Neuron (in vitro differentiated cells): Measurements from ENCODE around the gene GPR132.

Experiments
- H2AFZ ChIP-seq: one replicate; pipeline ENCODE4 v1.6.1; 2013; ENCODE audit warnings: low read depth, mild to moderate bottlenecking, inconsistent platforms, low read length, moderate library complexity
- H3K27me3 ChIP-seq: one replicate; pipeline ENCODE4 v1.6.1; 2013; ENCODE audit warnings: low read length; ENCODE audit not compliant: insufficient read depth
- H3K36me3 ChIP-seq: one replicate; pipeline ENCODE4 v1.6.1; 2013; ENCODE audit warnings: low read length; ENCODE audit not compliant: insufficient read depth
- H3K4me1 ChIP-seq: one replicate; pipeline ENCODE4 v1.6.1; 2013; ENCODE audit warnings: low read length; ENCODE audit not compliant: insufficient read depth
- H3K4me3 ChIP-seq: 2 replicates; pipeline ENCODE4 v1.5.1; 2013; ENCODE audit warnings: mild to moderate bottlenecking, low read length, moderate library complexity
- H3K9me3 ChIP-seq: one replicate; pipeline ENCODE4 v1.6.1; 2013; ENCODE audit warnings: low read length

GPR132 gene

DNA sequence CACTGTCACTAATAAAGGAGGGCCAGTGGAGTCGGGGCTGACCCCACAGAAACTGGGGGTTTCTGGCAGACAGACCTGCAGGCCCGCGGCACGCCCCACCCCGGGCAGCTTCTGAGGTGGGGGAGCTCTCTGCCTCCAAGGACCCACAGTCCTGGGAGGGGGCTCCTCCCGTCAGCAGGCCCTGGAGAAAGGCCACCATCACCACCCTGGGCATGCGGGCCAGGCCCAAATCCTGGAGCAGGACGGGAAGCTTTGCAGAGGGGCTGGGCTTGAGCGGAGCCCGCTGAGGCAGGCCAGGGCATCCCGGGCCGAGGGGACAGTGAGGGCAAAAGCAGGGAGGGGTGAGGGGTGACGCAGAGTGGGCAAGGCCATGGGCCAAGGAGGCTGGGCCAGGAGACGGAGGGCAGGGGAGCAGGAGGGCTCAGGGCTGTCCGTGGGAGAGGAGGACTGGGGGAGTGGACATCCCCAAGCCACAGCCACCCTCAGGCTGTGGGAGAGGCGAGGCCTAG, 11.1 kb upstream of the GPR132 start:
- Histone ChIP-seq H2AFZ (no peak overlapping the region), H3K4me3 (no peak overlapping the region), H3K27me3 (peaks cover 19% of the 10 kb centered on the region), H3K36me3 (no peaks in the 10 kb centered on the region), H3K9me3 (no peaks in the 10 kb centered on the region), H3K4me1 (no peaks in the 10 kb centered on the region)

DNA sequence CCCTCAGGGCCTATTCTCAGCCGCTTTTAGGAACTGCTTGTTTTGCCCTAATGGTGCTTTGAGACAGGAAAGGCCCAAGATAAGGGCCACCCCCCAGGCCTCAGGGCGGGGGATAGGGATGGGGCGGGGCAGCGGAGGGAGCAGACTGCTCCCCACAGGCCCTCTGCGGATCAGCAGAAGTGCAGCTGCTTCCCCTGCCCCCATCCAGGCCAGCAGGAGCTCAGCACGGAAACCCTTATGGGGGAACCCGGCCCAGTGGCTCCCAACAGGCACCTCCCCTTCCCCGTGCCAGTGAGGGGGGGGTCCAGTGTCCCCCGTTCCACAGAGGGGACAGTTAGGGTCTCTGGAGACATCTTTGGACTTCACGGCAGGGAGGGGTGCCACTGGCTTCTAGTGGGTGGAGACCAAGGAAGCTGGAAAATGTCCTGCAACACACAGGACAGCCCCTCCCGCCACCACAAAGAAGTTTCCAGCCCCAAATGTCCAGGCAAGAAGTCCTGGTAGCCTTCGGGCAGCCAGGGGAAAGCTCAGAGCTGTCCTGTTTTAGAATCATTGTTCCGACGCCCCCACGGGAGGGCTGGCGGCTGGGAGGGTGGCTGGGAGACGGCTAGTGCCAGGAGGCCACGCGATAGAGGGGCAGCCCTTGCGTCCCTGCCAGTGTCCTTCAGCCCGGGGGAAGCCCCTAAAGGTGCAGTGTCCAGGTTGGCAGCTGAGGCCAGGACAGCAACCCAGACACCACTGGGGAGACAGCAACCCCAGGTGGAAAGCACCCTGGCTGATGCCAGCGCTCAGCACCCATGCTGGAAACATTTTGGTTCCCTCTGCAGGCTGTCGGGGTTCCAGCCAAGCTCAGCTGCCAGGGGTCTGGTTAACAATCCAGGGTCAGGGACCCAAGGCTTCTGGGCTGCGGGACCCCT, 10.4 kb upstream of the GPR132 start:
- peaks cover 19% of the 10 kb centered on the region for H3K27me3 ChIP-seq
- no peaks in the 10 kb centered on the region for H3K9me3 ChIP-seq
- no peak overlapping the region for H2AFZ ChIP-seq
- H3K4me3 ChIP-seq: no peak overlapping the region
- H3K36me3 ChIP-seq: no peaks in the 10 kb centered on the region
- no peaks in the 10 kb centered on the region for H3K4me1 ChIP-seq

DNA sequence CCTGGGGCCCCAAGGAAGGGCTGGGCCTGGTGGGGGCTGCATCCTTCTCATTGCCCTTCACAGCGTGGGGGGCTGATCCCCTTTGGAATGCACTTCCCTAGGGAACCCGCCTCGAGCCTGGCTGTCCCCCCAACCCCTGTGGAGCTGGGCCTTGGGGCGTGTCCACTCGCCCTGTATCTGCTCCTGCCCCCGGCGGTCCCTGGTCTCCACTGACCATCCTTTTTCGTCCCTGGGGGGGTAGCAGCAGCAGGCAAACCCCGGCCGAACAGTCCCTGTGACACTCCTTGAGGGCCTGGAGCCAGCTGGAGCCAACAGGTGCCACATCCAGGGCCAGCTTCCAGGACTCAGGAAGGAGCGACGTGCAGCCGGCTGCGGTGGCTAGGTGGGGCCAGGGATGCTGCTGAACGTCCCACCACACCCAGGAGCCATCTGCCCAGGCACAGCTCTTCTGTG, 9.4 kb upstream of the GPR132 start:
- no peaks in the 10 kb centered on the region for H3K9me3 ChIP-seq
- H3K4me3 ChIP-seq: no peak overlapping the region
- H3K27me3 ChIP-seq: peaks cover 25% of the 10 kb centered on the region

DNA sequence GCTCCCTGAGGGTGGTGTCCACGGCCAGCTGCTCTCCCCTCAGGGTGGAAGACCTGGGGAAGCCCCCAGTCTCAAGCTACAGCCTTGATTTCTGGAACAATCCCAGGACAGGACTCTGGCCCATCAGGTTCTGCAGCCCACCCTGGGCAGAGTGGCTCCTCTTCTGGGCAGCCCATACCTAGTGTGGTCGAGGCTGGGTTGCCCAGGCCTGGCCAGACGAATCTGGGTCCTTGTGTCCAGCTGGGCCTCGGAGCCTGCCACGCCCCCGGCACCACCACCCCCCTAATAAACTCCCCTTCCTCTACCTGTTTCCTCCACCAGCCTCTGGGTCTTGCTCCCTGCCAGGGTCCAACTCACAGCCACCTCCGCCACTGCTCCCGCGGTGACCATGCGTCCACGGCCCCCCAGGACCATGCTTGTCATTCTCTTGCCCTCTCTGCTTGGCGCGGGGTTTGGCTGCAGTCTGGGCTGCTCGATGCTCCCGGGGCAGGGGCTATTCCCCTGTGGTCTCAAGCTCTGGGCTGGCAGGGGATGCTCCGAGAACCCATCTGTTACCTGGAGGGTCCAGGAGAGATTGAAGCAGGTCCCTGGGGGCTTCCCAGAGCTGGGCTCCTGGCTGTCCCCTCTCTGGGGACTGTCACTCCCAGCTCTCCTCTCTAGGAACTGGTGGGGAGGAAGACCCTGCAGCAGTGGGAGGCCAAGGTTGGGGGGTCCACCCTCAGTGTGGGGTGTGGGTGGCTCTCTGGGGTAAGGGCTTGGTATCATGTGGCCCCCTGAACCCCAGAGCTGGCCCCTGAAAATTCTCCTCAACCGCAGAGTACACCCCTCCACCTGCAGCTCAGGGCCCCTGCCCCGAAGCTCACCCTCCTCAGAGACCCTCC, 8.7 kb upstream of the GPR132 start:
- Histone ChIP-seq H3K4me1 (no peaks in the 10 kb centered on the region), H2AFZ (no peak overlapping the region), H3K27me3 (peaks cover 25% of the 10 kb centered on the region), H3K36me3 (no peaks in the 10 kb centered on the region), H3K4me3 (no peak overlapping the region), H3K9me3 (no peaks in the 10 kb centered on the region)

More for the DNA sequence above, 9.4 kb upstream of the GPR132 start:
- H3K36me3 ChIP-seq: no peaks in the 10 kb centered on the region
- no peak overlapping the region for H2AFZ ChIP-seq
- H3K4me1 ChIP-seq: no peaks in the 10 kb centered on the region

DNA sequence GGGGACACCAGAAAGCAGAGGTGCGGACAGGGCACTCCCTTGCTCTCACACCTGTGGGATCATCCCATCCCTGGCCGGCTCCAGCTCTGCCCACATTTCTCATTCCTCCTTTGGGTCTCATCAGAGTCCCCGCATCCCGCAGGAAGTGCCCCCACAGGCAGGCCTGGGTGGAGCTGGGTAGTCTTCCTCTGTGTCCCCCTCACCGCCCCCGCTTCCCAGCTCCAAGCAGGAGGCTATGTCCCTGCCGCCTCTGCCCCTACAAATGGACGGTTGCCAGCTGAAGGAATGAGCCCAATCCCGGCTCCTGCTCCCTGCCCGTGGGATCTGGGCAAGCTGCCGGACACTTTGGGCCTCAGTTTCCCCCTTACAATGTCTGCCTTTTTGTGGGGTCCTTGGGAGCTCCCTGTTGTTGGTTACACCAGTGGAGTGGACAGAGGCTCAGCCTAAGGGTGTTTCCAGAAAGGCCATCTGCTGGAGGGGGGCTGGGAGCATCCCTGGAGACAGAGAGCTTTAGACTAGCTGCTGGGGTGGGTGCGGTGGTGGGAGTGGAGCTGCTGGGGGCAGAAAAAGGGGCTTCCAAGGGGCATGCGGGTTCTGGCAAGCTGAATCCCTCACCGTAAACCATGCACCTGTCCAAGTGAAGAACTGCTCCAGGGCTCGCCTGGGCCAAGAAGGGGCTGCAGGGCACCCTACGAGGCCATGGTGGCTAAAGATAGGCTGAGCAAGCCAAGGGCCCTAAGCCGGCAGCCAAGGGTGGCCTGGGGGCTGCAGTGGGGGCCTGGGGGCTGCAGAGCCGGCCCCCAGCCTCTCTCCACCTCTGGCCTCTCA, 7.9 kb upstream of the GPR132 start:
- H3K4me1 ChIP-seq: no peaks in the 10 kb centered on the region
- H3K9me3 ChIP-seq: no peaks in the 10 kb centered on the region
- peaks cover 25% of the 10 kb centered on the region for H3K27me3 ChIP-seq
- no peak overlapping the region for H3K4me3 ChIP-seq
- no peaks in the 10 kb centered on the region for H3K36me3 ChIP-seq
- H2AFZ ChIP-seq: no peak overlapping the region

DNA sequence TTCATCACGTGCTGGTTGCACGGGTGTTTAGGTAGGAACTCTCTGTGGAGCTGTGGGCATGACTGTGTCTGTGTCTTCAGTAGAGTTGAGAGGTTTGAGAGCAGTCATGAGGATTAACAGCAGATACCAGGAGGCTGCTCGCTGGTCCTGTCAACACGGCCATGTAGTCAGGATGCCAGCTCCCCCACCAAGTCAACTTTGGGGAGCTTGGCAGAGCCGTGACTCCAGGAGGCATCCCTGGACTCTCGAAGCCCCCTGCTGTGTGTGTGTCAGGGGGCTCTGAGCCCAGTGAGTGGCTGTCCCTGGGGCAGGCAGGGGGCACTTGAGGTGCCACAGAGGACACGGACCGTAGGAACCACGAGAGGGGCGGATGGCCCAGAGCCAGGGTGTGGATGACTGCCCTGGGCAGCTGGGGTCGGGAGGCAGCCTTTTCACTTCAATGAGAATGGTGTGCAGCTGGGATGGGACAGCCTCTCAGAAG, 7.2 kb upstream of the GPR132 start:
- no peaks in the 10 kb centered on the region for H3K4me1 ChIP-seq
- peaks cover 25% of the 10 kb centered on the region for H3K27me3 ChIP-seq
- H3K9me3 ChIP-seq: no peaks in the 10 kb centered on the region
- no peak overlapping the region for H2AFZ ChIP-seq
- no peaks in the 10 kb centered on the region for H3K36me3 ChIP-seq
- H3K4me3 ChIP-seq: no peak overlapping the region

DNA sequence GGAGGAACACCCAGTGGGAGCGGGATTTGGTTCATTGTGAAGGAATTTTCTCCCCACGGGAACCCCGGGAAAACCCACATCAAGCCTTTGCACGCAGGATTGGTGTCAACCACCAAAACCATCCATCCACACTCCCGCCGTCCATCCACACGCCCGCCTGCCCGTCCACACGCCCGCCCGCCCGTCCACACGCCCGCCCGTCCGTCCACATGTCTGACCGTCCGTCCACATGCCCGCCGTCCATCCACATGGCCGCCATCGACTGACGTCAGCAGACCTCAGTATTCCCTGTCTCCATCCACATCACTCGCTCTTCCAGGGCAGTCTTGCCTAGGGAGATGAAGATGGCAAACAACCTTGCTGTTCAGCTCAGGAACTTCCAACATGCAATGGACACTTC, 6.7 kb upstream of the GPR132 start:
- no peaks in the 10 kb centered on the region for H3K4me1 ChIP-seq
- H3K4me3 ChIP-seq: no peak overlapping the region
- no peak overlapping the region for H2AFZ ChIP-seq
- H3K27me3 ChIP-seq: peaks cover 25% of the 10 kb centered on the region
- no peaks in the 10 kb centered on the region for H3K36me3 ChIP-seq
- no peaks in the 10 kb centered on the region for H3K9me3 ChIP-seq

DNA sequence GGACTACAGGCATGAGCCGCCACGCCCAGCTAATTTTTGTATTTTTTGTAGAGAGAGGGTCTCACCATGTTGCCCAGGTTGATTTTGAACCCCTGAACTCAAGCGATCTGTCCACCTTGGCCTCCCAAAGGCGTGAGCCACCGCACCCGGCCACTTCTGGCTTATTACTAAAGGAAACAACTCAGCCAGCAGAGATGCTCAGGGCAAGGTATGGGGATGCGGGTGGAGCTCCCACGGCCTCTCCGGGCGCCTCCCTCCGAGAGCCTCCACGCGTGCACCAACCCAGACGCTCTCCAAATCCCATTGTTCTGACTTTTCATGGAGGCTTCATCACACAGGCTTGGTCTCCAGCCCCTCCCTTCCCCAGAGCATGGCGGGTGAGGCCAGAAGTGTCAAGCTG, 6.1 kb upstream of the GPR132 start:
- Histone ChIP-seq H3K9me3 (no peaks in the 10 kb centered on the region), H3K4me3 (no peak overlapping the region), H3K27me3 (peaks cover 22% of the 10 kb centered on the region), H2AFZ (no peak overlapping the region), H3K36me3 (no peaks in the 10 kb centered on the region), H3K4me1 (no peaks in the 10 kb centered on the region)

DNA sequence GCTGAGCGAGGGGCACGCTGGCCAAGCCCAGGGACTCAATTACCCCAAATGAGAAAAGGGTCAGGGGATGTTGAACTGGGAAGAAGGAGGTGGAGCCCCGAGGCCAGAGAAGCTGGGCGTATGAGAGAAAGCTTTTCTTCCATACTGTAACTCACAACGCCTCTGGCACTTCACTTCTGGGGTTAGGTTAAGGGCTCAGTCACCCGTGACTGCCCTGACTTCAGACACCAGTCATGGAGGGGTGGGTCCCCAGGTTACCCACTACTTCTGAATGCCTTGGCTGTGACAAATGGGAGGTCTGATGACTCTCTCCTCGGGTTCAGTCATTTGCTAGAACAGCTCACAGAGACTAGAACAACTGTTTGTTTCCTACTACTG, 5.5 kb upstream of the GPR132 start:
- Histone ChIP-seq H3K36me3 (no peaks in the 10 kb centered on the region), H3K4me1 (no peaks in the 10 kb centered on the region), H3K9me3 (no peaks in the 10 kb centered on the region), H3K27me3 (peaks cover 16% of the 10 kb centered on the region), H3K4me3 (no peak overlapping the region), H2AFZ (no peak overlapping the region)

DNA sequence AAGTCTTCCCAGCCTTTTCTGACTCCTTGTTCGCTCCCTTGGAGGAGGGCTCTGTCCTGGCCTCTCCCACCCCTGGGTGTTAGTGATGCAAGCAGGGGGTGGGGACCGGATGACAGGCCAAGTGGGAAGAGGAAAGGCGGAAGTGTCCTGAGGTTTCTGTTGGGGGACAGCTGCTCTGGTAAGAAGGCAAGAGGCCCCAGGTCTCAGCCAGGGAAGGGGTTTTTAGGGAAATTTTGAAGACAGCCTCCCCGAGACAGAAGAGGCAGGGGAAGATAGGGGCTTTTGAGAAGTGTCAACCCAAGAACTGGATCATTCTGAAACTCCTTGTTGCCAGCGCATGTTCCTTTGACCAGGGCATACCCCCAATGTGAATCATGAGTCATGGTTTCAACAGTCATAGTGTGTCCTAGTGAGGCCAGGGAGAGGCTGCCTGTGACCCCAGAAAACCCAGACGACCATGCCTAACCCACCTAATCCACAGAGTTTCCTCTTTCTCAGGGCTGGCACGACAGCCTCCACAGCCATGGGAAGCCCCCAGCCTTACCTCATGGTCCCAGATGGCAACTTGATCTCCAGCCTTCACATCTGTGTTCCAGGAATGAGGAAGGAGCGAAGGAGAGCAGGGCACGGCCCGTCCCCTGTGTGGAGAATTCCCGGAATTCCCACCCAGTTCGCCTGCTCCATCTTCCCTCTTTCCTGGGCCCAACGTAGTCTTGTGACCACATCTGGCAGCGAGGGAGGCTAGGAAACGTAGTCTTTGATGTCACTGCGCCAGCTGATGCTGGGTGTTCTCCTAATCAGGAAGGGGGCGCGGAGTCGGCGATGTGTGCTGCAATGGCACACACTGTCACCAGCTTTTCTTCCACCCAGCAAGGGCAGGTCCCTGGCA, 4.9 kb upstream of the GPR132 start:
- H3K4me1 ChIP-seq: no peaks in the 10 kb centered on the region
- H3K36me3 ChIP-seq: no peaks in the 10 kb centered on the region
- peaks cover 16% of the 10 kb centered on the region for H3K27me3 ChIP-seq
- no peak overlapping the region for H2AFZ ChIP-seq
- H3K9me3 ChIP-seq: no peaks in the 10 kb centered on the region
- no peak overlapping the region for H3K4me3 ChIP-seq

DNA sequence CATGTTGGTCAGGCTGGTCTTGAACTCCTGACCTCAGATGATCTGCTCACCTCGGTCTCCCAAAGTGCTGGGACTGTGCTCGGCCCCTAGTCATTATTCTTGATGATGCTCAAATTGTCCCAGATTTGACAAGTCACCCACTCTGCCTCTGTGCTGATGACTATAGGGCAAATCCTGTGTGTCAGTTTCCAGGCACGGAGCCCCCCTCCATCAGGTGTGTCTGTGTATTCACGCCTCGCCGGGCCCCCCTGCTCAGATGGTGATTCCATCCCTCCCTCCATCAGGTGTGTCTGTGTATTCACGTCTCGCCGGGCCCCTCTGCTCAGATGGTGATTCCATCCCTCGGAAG, 4.3 kb upstream of the GPR132 start:
- Histone ChIP-seq H3K9me3 (no peaks in the 10 kb centered on the region), H3K36me3 (no peaks in the 10 kb centered on the region), H2AFZ (no peak overlapping the region), H3K4me3 (no peak overlapping the region), H3K4me1 (peaks cover 3% of the 10 kb centered on the region), H3K27me3 (peaks cover 16% of the 10 kb centered on the region)

DNA sequence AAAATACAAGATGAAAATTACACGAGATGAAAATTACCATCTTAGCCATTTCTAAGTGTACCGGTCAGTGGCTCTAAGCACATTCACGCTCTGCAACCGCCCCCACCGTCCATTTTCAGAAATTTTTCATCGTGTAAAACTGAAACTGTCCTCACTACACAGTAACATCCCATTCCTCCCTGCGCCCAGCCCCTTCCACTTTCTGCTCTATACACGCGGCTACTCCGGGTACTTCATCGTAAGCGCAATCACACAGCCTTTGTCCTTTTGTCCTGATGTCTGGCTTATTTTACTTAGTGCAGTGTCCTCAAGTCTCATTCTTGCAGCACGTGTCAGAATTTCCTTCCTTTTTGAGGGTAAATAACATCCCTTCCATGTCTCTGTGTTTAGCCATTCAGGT, 3.6 kb upstream of the GPR132 start:
- H3K4me3 ChIP-seq: no peak overlapping the region
- peaks cover 3% of the 10 kb centered on the region for H3K4me1 ChIP-seq
- no peaks in the 10 kb centered on the region for H3K9me3 ChIP-seq
- H2AFZ ChIP-seq: no peak overlapping the region
- H3K27me3 ChIP-seq: peaks cover 16% of the 10 kb centered on the region
- no peaks in the 10 kb centered on the region for H3K36me3 ChIP-seq
